Hematopoietic multipotent progenitor cell treated with erythropoietin and hydrocortisone succinate and interleukin-3 and kit ligand, for 15 days (in vitro differentiated cells): Measurements from ENCODE around the gene PEX10.

Experiments
- DNase-seq: peaks from one replicate; pipeline ENCODE4 v3.0.0-alpha.2; 2015; ENCODE audit warnings: low spot score

PEX10 gene

GRCh38 chr1:2425892-2426291 lies 13.5 kb upstream of the PEX10 start:
- no peak for DNase-seq

DNA sequence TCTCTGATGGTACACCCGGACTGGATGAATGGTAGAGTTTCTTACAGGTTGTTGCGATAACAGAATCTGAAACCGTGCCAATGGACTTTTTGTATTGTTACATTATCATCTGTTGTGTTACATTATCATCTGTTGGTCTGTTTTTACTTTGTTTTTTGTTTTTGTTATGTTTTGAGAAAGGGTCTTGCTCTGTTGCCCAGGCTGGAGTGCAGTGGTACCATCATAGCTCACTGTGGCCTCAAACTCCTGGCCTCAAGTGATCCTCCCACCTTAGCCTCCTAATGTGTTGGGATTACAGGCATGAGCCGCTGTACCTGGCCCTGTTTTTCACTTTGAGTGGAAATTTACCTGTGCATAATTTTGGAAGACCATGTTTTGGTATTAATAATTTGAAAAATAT lies 10.2 kb upstream of the PEX10 start:
- no peak for DNase-seq

DNA sequence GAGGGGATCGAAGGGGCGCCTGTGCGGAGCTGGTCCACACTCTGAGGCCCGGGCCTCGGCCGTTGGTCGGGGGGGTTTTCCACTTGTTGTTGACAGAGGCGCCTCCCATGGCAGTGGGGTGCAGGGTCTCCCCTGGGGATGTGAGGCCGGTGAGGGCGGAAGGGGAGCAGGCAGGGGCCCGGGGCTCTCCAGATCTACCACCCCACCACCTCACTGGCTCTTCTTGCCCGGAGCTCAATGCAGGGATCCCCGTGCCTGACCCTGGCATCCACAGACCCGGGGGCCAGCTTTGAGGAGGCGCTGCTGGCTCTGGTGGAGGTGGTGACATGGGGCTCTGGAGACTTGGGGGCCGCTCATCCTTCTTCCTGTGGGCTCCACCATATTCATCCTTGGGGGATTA lies 7.1 kb upstream of the PEX10 start:
- DNase-seq, result no peak

- DNase-seq, result no peak
These were observed 6.5 kb upstream of the PEX10 start for GRCh38 chr1:2418791-2419320.

- DNase-seq, result no peak
These were observed 5.5 kb upstream of the PEX10 start for GRCh38 chr1:2417833-2418225.

- no peak for DNase-seq
These were observed 4.9 kb upstream of the PEX10 start for GRCh38 chr1:2417083-2417832.

- no peak for DNase-seq
These were observed 4.0 kb upstream of the PEX10 start for GRCh38 chr1:2416403-2416802.

DNA sequence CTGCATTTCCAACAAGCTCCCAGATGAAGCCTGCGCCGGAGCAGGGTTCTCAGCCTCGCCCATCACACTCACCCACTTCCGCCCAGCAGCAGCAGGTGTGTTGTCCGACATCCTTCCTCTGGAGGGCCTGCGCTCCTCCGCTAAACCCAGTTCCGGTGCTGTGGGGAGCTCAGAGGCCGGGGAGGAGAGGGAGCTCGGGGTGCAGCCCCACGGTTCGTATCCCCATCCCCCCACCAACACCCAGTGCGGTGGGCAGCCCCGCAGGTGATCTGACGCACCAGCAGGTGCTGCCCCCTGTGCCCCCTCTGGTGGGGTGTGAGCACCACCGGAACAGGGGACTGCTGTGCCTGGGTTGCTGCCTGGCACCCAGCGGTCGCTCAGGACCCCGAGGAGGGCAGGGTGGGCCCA lies 3.4 kb upstream of the PEX10 start:
- no peak for DNase-seq

GRCh38 chr1:2415337-2415736 lies 3.0 kb upstream of the PEX10 start:
- DNase-seq, result no peak

- peak; percentile 72 for DNase-seq
These were observed 2.1 kb upstream of the PEX10 start for GRCh38 chr1:2414297-2414958.

GRCh38 chr1:2413495-2414296 lies 1.3 kb upstream of the PEX10 start:
- no peak for DNase-seq

DNA sequence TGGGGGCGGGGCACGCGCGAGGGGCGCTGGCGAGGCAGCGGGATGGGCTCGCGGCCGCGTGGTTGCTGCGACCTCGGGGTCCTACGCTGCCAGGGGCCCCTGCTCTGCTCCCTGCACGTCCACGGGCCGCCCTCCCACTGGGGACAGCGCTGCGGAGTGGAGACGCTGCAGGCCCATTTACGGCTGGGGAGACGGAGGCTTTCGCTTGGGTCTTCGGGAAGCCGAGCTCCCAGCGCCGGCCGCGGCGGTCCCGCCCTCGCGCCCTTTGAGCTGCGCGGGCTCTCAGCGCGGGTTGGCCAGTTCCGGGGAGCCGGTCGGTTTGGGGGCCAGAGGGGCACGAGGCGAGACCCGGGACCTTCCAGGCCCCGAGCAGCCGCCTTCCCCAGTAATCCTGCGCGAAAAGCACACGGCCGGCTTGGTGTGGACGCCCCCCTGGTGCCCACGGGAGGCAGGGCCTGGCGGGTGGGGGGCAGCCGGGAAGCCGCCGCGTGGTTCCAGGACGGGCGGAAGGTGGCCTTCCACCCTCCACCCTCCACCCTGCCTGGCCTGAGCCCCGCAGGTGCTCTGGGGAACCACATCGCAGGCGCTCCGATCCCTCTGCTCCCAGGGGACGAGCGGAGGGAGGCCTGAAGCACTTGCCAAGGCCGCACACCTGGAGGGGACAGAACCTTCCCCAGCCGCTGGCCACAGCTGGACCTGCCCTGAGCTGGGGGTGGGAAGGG lies 570 bp upstream of the PEX10 start:
- no peak for DNase-seq

DNA sequence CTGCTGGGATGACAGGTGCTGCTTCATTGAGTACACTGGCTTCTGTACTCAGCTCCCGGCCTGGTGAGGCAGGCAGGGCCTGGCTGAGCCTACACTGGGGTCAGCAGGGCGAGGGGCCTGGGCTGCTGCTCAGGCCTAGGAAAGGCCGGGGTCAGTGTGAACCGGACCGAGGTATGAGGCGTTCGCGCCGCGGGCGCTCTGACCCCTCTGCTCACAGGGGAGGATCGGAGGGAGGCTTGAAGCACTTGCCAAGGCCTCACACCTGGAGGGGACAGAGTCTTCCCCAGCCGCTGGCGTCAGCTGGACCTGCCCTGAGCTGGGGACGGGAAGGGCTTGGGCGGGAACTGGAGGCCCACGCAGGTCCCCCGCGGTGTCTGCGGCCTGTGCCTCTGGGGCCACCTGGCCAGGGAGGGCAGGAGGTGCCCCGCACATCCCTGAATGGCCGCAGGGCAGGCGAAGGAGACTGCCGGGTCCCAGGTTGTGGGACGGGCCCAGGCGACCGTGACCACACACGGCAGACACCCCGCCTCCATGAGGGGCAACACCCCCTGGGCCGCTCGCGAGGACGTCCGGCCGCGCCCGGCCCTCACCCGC lies 466 bp downstream of the PEX10 start:
- DNase-seq, result no peak

- DNase-seq, result no peak
These were observed 2.6 kb downstream of the PEX10 start for GRCh38 chr1:2409745-2410144.

DNA sequence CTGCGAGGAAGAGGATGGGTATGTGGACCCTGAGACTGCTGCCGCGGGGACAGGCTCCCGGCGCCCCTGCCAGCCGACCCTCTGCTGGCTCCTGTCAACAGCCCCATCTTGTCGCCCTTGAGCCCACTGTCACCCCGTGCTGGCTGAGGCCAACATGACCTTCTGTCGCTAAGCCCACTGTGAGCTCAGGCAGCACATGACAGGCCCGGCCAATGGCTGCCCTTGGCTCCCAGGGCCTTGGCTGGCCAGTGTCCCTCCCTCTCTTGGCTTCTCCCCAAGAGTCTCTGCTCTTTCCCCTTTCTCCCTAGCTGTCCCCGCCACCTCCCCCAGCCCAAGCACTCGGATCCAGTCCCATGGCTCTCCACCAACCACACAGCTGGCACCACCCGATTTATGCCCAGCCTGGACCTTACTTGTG lies 3.5 kb downstream of the PEX10 start:
- DNase-seq, result no peak

- DNase-seq, result no peak
These were observed 3.9 kb downstream of the PEX10 start for GRCh38 chr1:2408456-2408855.

DNA sequence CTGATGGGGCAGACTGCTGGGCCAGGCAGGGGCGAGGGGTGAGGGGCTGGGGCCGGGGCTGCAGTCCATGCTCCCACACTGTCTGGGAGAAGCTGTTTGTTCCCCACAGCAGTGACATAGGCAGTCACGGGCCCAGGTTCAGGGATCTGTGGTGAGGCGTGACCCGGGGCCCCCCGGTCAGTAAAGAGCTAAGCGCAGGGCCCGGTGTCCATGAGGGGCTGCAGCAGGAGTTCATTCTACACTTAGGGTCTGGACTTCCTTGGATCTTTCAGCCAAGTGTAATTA lies 4.4 kb downstream of the PEX10 start:
- no peak for DNase-seq

- no peak for DNase-seq
These were observed 5.0 kb downstream of the PEX10 start for GRCh38 chr1:2407166-2407990.

DNA sequence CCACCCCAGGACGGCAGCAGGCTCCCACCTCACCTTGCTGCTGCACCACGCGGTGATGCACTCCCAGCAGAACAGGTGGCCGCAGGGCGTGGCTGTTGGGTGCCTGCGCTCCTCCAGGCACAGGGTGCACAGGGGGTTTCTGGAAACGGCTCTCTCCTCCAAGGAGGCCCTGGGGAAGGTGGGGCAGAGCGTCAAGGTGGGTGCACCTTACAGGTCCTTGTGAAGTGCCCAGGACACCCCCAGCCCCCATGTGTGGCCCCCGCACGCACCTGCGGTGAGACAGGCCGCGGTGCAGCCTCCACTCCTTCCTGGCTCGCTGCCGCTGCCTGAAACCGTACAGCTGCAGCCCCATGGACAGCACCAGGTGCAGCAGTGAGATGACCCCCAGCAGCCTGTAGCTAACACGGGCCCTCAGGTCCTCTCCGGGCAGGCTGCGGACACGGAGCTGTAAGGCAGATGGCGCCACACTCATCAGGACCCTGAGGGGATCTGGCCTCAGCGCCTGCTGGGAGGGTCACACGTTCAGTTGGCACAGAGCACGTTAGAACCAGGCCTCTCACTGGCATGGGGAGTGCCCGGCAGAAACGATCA lies 5.8 kb downstream of the PEX10 start:
- no peak for DNase-seq

- no peak for DNase-seq
These were observed 6.6 kb downstream of the PEX10 start for GRCh38 chr1:2405588-2406295.
